ENCODE data around the gene FRMD4A.

FRMD4A gene

GRCh38 chr10:14186245-14186644, 144.5 kb downstream of the FRMD4A start:
- H3K4me1 ChIP-seq (ENCODE audit: low read length) = peaks cover 13% of the 10 kb centered on the region
- no peak overlapping the region for H2AFZ ChIP-seq (ENCODE audit: low read length)
- H3K27me3 ChIP-seq (replicated peaks; ENCODE audit: insufficient read depth, low read length) = 0 out of 2 replicates have a peak, but pooled peaks cover 3% of the 10 kb centered on the region
- H3K79me2 ChIP-seq (ENCODE audit: low read length) = no peaks in the 10 kb centered on the region
- TF ChIP-seq EZH2 (optimal IDR thresholded peaks at IDR 0.05; ENCODE audit: low read depth, low read length) (no peak), CTCF (IDR thresholded peaks at IDR 0.05; ENCODE audit: low read length) (peak; percentile 58), EZH2phosphoT487 (IDR thresholded peaks at IDR 0.05; ENCODE audit: low read length) (no peak)
- H3K9me2 ChIP-seq (replicated peaks; ENCODE audit: insufficient read depth, low read length) = no peaks in the 10 kb centered on the region
- peak overlapping the region; percentile 62; the same call in 1 of the 2 replicates for H3K4me2 ChIP-seq (ENCODE audit: low read depth, low read length)
- H3K9me3 ChIP-seq (replicated peaks; ENCODE audit: insufficient read depth, low read length) = no peaks in the 10 kb centered on the region
- H3F3A ChIP-seq (ENCODE audit: insufficient read depth, low read length) = peaks cover 25% of the 10 kb centered on the region
- DNase-seq = peak; percentile 17
- H3K36me3 ChIP-seq (replicated peaks; ENCODE audit: insufficient read depth, low read length) = no peaks in the 10 kb centered on the region
- H3K9ac ChIP-seq (ENCODE audit: low read length) = no peak overlapping the region
- H3K27ac ChIP-seq (ENCODE audit: low read length) = peak overlapping the region; percentile 91; the same call in 1 of the 2 replicates
- no peaks in the 10 kb centered on the region for H4K20me1 ChIP-seq (ENCODE audit: insufficient read depth, low read length)
- no peak overlapping the region for H3K4me3 ChIP-seq (ENCODE audit: low read length)

GRCh38 chr10:14185316-14186045, 145.2 kb downstream of the FRMD4A start:
- Histone ChIP-seq H3K9me2 (replicated peaks; ENCODE audit: insufficient read depth, low read length) (no peaks in the 10 kb centered on the region), H3F3A (ENCODE audit: insufficient read depth, low read length) (peaks cover 25% of the 10 kb centered on the region), H2AFZ (ENCODE audit: low read length) (peak overlapping the region; percentile 52), H3K27ac (ENCODE audit: low read length) (peak overlapping the region; percentile 91), H3K9me3 (replicated peaks; ENCODE audit: insufficient read depth, low read length) (no peaks in the 10 kb centered on the region), H3K9ac (ENCODE audit: low read length) (peak overlapping the region; percentile 65), H3K4me2 (ENCODE audit: low read depth, low read length) (peak overlapping the region; percentile 62), H3K79me2 (ENCODE audit: low read length) (no peaks in the 10 kb centered on the region), H3K27me3 (replicated peaks; ENCODE audit: insufficient read depth, low read length) (0 out of 2 replicates have a peak, but pooled peaks cover 3% of the 10 kb centered on the region), H3K4me3 (ENCODE audit: low read length) (peak overlapping the region; percentile 50), H3K4me1 (ENCODE audit: low read length) (peaks cover 13% of the 10 kb centered on the region), H4K20me1 (ENCODE audit: insufficient read depth, low read length) (no peaks in the 10 kb centered on the region), H3K36me3 (replicated peaks; ENCODE audit: insufficient read depth, low read length) (no peaks in the 10 kb centered on the region)
- TF ChIP-seq CTCF (IDR thresholded peaks at IDR 0.05; ENCODE audit: low read length) (peak; percentile 36), EZH2 (optimal IDR thresholded peaks at IDR 0.05; ENCODE audit: low read depth, low read length) (no peak), EZH2phosphoT487 (IDR thresholded peaks at IDR 0.05; ENCODE audit: low read length) (no peak)
- peak; percentile 87 for DNase-seq

- H3K9ac ChIP-seq (ENCODE audit: low read length) = peak overlapping the region; percentile 65
- DNase-seq = peak; percentile 84
These were observed 145.8 kb downstream of the FRMD4A start for GRCh38 chr10:14184841-14185315.

More at GRCh38 chr10:14184841-14185315, 145.8 kb downstream of the FRMD4A start:
- peaks cover 13% of the 10 kb centered on the region for H3K4me1 ChIP-seq (ENCODE audit: low read length)
- no peaks in the 10 kb centered on the region for H4K20me1 ChIP-seq (ENCODE audit: insufficient read depth, low read length)
- no peak for TF ChIP-seq CTCF (IDR thresholded peaks at IDR 0.05; ENCODE audit: low read length)
- no peak for TF ChIP-seq EZH2phosphoT487 (IDR thresholded peaks at IDR 0.05; ENCODE audit: low read length)
- no peak for TF ChIP-seq EZH2 (optimal IDR thresholded peaks at IDR 0.05; ENCODE audit: low read depth, low read length)
- H3K4me3 ChIP-seq (ENCODE audit: low read length) = peak overlapping the region; percentile 50
- H3K27ac ChIP-seq (ENCODE audit: low read length) = peak overlapping the region; percentile 91
- peaks cover 25% of the 10 kb centered on the region for H3F3A ChIP-seq (ENCODE audit: insufficient read depth, low read length)
- no peaks in the 10 kb centered on the region for H3K36me3 ChIP-seq (replicated peaks; ENCODE audit: insufficient read depth, low read length)
- no peaks in the 10 kb centered on the region for H3K79me2 ChIP-seq (ENCODE audit: low read length)
- no peaks in the 10 kb centered on the region for H3K9me2 ChIP-seq (replicated peaks; ENCODE audit: insufficient read depth, low read length)
- H3K27me3 ChIP-seq (replicated peaks; ENCODE audit: insufficient read depth, low read length) = 0 out of 2 replicates have a peak, but pooled peaks cover 3% of the 10 kb centered on the region
- no peaks in the 10 kb centered on the region for H3K9me3 ChIP-seq (replicated peaks; ENCODE audit: insufficient read depth, low read length)
- H2AFZ ChIP-seq (ENCODE audit: low read length) = peak overlapping the region; percentile 52
- H3K4me2 ChIP-seq (ENCODE audit: low read depth, low read length) = peak overlapping the region; percentile 62

Measured in MM.1S (cell line).